ENCODE measurements around the gene GEMIN4.
"Not testable (repeated sequence)": the region's sequence is repeated elsewhere in the genome, so short reads cannot be mapped to it uniquely, and the experiment has no call there.

Gene GEMIN4

DNA sequence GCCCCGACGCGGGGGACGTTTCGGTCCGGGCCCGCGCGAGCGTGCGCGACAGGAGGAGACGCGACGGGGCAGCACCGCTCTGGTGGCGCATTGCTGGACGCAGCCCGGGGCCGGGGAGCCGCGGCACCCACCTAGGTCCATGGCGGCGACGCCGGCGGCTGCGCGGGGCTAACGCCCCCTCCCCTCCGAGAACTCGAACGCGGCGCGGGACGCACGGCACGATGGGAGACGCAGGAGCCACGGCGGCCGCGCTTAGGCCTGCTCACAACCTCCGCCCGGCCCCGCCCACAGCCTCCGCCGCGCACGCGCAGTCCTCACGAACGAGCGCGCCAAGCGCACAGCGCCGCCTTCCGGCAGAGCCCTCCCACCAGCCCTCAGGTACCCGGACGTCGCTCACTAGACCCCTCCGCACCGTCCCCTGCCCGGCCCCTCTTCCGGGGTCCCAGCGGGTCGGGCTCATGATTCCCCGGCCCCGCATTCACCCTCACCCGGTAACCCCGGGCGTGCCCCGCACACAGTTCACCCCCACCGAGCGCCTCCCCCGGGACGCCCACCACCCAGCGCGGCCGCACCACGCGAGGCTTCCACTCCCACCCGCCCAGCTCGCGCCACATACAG is at the start of gene GEMIN4:
TSS of gene GEMIN4 (minus strand) at position 263 of the 618 bp plus-strand sequence. CDS start at position 141, 122 bp downstream.
- DNase-seq, result peak; percentile 96

DNA sequence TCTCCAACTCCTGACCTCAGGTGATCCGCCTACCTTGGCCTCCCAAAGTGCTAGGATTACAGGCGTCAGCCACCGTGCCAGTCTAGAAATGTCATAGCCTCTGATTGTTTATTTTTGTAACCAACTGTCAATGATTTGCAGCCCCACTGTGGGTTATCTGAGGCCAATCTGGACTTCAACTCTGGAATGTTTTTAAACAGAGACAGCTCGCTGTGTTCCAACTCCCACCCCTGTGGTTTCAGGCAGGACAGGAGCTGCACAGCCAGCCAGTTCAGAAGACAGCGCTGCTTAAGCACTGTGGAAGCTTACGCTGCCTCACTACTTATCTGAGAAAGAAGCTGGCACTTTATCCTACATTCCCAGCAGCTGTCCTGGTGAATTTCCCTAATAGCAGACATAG is 49.6 kb upstream of the GEMIN4 start:
- DNase-seq, result no peak

DNA sequence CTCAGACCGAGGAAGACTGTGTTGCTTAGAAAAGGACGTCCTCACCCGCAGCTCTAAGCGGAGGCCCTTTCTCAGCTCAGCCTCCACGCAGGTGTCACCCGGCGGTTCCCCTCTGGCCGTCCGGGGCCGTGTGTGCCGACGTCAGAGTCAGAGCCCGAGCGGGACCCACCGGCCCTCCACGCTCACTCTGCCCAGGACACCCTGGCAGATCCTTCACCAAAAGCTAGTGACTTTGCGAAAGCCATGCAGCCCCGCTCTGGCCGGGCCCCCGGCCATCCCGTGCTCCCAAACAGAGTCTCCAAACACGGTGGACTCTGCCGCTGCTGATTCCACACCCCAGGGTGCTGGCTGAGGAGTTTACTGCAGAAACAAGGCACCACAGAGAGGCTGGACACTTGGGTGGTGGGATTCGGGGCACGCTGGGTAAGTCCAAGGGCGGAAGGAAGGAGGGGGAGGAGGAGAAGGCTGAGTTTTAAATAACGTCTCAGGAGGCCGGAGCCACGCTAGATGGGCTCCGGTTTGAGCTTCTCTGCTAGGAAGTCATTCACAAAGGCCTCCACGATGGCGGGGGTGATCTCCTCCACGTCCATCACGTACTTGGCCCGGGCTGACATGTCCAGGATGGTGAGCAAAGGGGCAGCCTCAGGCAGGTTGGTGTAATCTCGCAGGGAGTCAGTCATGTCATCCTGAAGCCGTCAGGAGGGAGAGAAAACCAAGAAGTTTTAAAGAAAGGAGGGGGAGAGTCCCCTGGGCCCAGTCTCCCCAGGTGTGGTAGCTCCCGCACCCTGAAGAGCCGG is 48.6 kb upstream of the GEMIN4 start:
- DNase-seq, result no peak

DNA sequence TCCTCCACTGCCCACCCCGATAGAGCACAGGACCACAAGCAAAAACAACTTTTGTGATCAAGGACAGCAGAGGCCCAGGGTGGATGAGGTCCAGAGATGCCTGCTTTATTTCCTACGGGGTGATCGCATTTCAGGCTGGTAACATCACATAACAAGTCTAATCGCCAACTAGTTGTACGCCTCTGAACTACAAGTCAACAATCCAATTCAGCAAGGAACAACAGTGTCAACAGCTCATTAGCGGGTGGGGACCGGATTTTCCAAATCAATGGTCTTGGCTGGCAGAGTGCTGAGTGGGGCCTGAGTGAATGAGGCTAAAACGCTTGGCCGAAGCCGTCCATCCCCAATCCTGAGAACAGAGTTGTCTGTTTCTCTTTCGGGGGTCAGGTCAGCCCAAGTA is 47.2 kb upstream of the GEMIN4 start:
- no peak for DNase-seq

DNA sequence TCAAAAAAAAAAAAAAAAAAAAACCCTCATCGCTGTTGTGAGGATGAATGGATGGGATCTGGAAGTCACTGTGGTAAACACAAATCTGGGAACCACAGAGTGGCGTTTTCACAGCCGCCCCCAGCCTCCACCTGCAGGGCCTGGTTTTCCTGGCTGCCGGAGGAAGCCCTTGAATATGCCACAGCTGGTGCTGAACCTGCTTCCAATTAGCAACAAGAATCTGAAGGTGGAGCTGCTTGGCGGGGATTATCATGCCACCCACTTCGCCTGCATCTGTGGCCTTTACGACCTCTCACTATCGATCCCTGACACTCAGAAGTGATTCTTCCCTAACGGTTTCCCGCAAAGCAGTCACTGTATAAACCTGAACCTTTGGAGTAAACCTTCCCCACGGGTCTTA is 46.2 kb upstream of the GEMIN4 start:
- no peak for DNase-seq

DNA sequence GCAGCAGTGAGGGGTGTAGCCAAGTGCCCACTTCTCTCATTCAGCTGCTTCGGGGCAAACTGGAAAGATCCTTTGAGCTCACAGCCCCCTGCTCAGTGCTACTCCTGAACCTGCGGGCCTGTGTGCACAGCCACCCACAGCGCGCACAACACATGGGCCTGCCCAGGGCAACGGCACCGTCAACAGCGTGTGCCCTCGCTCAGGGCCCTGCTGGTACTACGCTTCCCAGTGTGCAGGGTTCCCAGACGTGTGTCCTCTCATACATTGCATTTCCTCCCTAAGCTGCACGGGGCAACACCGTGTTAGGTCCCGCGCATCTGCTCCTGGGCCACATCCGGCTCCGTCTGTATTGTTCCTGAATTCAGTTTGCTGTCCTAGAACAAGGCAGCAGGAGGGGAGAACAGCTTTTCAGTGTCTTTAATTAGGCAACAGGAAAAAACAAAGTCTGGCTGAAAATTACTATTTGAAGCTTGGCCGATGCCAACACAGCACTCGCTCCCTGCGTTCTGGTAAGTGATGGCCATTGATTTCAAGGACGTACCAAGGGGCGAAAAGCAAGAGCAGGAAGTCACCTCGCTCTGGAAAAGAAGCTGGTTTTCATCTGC is 45.3 kb upstream of the GEMIN4 start:
- DNase-seq, result no peak

DNA sequence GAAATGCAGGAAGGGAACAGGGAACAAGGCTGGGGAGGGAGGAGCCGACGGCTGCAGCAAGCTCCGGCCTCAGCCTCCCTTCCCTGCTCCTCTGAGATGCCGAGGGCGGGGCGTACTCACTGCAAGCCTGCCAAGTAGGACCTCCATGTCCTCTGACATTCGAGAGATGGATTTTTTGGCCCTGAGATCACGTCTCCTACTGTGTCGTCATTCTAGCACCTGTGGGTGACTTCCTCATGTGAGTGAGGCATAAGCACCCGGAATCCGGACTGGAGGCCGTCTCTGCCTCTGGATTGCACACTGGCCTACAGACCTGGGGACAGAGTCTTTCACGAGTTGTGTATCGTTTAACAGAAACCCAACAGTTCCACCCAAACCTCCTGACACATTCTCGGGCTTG is 44.5 kb upstream of the GEMIN4 start:
- no peak for DNase-seq

DNA sequence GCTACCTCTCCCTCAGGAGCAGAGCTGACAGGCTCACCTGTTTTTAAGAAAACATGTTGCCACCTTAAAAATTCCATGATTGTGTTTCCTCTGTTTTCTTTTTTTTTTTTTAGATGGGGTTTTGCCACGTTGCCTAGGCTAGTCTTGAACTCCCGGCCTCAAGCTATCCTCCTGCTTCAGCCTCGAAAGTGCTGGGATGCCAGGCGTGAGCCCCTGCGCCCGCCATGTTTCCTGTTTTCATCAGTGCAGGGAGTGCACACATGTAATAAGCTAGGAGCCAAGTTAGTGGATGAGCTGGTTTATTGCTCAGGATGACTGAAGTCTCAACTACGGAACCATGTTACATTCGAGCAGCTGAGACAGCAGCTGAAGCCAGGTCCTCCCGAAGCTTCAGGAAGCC is 43.7 kb upstream of the GEMIN4 start:
- no peak for DNase-seq

DNA sequence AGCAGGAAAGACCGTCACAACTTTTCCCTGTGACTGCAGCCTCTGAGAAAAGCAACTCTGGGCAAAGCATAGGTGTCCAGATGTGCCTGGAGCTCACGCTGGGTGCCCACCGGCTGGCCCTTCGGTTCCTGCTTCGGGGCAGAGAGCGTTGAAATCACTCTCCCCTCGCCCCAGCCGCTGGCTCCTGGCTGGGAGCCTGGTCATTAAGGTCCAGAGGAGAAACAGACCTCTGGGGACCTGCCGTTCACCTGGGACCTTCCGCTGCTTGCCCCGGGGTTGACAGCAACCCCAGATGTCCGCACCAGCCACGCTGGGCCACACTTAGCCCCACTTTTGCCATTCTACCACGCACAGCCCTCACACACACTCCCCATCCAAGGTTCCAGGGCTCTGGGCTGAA is 43.2 kb upstream of the GEMIN4 start:
- no peak for DNase-seq

DNA sequence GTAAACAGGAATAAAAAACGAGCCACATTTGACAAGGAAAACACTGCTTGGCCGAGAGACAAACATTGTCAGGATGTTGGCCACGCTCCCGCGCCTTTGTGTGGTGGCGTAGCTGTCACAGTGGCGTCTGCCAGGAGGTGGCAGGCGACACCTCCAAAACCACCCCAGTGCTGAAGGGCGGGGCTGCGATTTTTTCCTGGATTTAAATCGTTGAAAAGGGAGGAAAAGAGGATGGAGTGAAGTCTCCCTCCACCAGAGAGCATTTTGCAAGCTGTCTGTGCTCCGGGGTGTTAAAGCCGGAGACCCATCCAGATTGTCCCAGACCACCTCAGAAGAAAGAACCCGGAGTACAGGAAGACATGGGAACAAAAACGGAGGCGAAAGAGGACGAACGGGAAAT is 42.8 kb upstream of the GEMIN4 start:
- DNase-seq, result peak; percentile 90

DNA sequence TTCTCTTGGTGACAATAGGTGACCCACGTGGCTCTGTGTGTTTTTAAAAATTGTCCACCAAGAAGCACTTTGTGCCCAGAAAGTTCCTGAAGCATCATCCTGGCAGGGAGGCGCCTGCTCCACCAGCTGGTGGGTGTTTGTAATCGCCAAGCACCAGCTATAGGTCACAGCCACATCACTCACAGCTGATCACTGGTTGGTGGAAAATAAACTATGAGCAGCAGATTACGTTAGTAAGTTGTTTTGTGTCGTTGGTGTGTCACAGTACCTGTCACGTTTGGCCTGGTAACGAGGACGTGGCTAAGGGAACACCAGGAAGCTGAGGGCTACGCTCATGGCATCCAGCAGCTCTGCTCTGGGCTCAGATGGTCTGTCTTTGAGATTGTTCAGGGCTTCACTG is 40.2 kb upstream of the GEMIN4 start:
- DNase-seq, result no peak

DNA sequence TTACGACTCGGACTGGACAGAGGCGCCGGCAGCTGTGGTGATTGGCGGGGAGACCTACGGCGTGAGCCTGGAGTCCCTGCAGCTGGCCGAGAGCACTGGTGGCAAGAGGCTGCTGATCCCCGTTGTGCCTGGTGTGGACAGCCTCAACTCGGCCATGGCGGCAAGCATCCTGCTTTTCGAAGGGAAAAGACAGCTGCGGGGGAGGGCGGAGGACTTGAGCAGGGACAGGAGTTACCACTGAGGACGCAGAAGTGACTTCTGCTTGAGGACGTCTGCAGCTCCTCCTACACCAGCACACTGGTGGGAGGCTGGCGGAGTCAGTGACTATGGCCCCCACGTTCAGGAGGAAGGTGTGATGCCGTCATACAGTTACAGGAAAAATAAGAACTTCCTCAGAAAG is 39.8 kb upstream of the GEMIN4 start:
- DNase-seq, result no peak

DNA sequence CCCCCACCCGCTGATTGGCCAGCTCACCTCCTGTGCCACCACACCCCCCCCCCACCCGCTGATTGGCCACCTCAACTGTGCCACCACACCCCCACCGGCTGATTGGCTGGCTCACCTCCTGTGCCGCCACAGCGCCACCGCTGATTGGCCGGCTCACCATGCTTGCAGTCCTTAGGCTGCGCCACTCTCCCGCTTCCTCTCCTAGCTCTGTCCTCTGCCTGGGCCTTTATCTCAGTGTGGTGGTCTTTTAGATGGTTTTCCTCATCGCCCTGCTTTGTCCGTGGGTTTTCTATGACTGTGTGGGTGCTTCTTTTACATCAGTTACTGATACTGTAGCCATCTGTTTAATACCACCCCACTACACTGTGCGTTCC is 38.8 kb upstream of the GEMIN4 start:
- DNase-seq, result not testable (repeated sequence)

DNA sequence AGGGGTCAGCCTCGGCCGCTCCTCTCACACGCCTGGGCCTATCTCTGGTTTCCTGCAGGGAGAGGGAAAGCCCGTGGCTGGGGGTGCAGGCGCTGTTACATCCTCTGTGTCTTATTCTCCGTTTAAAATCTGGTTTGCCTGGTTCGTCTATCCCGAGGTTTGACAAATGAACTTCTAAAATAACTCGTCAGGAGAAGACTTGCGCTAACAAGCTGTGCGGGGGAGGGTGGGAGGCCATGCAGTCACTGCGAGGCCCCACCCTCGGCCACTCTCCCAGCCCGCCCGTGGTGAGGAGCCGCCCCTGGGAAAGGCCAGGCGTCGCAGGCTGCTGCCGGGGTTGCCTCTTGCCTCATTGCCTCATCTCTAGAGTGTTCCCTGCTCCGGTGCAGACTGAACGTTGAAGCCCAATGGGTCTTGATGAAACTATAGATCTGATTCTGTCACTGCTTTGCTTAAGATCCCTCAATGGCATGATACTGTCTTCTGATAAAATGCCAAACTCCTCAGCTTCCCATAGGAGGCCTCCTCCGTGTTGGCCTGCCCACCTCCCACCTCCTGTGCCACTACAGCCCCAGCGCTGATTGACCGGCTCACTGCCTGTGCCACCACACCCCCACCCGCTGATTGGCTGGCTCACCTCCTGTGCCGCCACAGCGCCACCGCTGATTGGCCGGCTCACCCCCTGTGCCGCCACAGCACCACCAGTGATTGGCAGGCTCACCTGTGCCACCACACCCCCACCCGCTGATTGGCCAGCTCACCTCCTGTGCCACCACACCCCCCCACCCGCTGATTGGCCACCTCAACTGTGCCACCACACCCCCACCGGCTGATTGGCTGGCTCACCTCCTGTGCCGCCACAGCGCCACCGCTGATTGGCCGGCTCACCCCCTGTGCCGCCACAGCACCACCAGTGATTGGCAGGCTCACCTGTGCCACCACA is 38.1 kb upstream of the GEMIN4 start:
- not testable (repeated sequence) for DNase-seq

DNA sequence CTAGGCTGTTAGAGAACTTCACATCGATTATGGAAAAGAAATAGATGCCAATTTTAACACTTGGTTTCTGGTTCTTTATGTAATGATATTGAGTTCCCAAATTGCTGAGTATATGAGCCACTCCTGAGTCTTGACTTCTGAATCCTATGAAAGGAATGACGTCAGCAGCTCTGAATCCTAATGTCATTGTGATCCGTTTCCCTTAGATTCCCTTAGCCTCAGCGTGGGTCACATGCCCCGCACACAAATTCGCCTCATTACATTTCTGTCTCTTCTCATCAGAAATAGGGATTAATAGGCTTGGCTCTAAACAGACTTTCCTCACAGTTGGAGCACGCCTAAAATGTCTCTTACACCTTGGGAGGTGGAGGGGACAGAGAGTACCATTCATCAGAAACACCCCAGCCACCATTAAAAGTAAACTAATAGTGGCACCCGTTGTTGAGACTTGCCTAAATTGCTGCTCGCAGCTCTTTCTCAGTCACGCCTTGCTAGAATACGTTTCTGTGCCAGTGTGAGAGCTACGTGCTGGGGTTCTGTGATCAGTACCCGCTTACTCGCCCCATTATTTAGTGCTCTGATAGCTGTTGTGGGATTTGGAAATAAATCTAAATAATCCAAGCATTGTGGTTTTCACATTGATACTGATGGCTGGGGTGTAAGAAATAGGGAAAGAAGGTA is 37.2 kb upstream of the GEMIN4 start:
- DNase-seq, result no peak

DNA sequence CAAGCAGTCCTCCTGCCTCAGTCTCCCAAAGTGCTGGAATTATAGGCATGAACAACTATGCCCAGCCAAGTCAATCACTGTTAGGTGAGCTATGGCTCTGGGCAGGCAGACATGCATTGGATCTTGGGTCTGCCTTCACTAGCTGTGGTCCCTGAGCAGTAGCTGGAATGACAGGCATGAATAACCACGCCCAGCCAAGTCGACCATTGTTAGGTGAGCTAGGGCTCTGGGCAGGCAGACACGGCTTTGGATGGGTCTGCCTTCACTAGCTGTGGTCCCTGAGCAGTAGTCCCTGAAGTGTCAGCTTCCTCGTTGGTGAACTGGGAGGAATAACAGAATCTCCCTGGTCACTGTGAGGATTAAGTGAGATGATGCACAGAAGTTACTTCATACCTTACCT is 36.5 kb upstream of the GEMIN4 start:
- no peak for DNase-seq

DNA sequence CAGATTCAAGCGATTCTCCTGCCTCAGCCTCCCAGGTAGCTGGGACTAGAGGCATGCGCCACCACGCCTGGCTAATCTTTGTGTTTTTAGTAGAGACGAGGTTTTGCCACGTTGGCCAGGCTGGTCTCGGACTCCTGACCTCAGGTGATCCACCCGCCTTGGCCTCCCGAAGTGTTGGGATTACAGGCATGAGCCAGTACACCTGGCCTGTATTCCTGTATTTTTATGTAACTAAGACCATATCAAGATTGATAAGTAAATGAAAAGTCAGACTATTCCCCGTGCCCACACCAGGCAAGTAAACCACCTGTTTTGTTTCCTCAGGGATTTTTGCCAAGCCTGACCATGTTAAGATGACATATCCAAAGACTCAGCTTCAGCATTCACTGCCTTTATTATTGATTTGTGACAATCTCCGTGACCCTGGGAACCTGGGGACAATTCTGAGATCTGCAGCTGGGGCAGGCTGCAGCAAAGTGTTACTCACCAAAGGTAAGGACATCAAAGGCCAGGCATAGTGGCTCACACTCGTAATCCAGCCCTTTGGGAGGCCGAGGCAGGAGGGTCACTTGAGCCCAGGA is 35.7 kb upstream of the GEMIN4 start:
- no peak for DNase-seq

DNA sequence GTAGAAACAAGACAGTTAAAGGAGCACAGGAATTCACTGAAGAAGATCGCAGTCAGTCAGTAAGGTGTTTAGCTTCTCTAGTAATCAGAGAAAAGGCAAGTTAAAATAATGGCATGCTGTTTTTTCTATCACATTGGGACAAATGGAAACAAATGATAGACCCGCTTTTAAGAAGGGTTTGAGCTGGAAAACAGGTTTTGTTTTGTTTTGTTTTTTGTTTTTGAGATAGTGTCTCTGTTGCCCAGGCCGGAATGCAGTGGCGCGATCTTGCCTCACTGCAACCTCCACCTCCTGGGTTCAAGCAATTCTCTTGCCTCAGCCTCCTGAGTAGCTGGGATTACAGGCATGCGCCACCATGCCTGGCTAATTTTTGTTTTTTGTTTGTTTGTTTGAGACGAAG is 33.8 kb upstream of the GEMIN4 start:
- not testable (repeated sequence) for DNase-seq

DNA sequence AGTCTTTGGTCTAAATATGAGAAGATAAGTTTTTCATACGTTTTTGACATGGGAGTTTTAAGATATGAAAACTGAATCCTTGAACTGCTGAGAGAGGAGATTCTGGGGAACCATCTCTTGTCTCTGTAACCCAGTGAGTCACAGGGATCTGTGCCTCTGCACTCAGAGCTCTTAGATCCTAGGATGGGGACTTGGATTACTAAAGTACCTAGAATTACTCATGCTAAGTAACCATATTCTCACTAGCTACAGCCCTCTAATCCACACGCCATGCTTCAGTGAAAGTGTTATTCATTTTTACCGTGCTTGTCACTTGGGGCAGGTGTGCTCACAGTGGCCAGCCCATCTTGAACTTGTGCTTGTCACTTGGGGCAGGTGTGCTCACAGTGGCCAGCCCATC is 32.1 kb upstream of the GEMIN4 start:
- no peak for DNase-seq

DNA sequence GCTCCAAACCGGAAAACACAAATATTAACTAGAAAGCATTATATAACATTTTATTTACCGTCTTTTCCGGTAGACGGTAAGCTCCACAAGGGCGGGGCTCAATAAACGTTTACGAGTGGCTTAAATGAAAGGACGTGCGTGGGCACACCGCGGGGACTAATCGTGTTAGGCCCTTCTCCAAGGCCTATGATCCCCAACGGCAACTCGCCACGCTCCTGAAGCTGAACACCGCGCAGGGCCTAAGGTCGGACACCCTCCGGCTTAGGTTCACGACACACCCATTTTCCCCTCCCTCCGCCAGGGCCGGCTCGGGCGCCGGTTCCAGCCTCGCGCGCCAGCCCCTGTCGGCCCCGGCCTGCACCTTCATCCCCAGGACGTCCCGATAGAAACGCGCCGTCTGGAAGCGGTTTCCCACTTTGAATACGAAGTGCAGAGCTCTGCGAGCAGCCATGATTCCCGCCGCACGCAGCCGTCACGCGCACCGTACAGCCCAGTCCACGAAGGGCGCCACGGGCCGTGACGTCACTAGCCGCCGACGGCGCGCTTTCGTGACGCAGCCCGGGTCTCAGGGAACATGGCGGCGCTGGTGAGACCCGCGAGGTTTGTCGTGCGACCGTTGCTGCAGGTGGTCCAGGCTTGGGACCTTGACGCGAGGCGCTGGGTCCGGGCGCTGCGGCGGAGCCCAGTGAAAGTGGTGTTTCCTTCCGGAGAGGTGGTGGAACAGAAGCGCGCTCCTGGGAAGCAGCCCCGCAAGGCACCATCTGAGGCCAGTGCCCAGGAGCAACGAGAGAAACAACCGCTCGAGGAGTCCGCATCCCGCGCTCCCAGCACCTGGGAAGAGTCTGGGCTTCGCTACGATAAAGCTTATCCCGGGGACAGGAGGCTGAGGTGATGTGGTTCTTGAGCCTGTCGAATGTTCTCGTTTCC is 30.0 kb upstream of the GEMIN4 start, which contains the start of the genes GLOD4 and MRM3:
TSS of gene GLOD4 (minus strand) at position 476 of the 927 bp plus-strand sequence. CDS start at position 451, 25 bp downstream.
TSS of gene MRM3 (plus strand) at position 549 of the 927 bp plus-strand sequence. CDS start at position 575, 26 bp downstream.
- peak; percentile 95 for DNase-seq

DNA sequence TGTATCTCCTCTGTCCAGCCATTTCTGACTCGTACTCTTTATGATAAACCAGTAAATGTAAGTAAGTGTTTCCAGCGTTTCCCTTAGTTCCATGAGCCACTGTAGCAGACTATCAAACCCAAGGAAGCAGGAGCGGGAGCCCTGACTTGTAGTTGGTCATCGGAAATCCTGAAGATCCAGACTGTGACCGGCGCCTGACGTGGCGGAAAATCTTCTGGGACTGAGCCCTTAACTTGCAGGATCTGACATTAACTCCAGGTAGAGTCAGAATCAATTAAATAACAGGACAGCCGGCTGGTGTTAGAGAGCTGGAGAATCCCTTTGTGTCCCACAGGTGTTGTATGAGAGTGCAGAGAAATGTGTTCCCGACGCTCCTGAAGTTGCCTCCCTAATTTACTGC is 26.0 kb upstream of the GEMIN4 start:
- no peak for DNase-seq

Measured in right hindlimb (tissue), 1 donor.